Effector CD8-positive, alpha-beta T cell (primary cell): ENCODE data around the gene IGSF6.
A peak's percentile ranks its signal among the peaks of the same experiment; 100 is the strongest.
"Not testable (repeated sequence)": the region's sequence is repeated elsewhere in the genome, so short reads cannot be mapped to it uniquely, and the experiment has no call there.

Source experiments
- DNase-seq: peaks from one replicate; lab custom pipeline; 2025; lab: John Stamatoyannopoulos, UW
- total RNA-seq, 4 experiments: gene quantifications; one replicate each; lab custom pipeline; 2026; lab: John Stamatoyannopoulos, UW

The IGSF6 gene, protein sequence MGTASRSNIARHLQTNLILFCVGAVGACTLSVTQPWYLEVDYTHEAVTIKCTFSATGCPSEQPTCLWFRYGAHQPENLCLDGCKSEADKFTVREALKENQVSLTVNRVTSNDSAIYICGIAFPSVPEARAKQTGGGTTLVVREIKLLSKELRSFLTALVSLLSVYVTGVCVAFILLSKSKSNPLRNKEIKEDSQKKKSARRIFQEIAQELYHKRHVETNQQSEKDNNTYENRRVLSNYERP
- total RNA-seq, result 0 to 0.62 (median 0.45) reads per million in 4 experiments

- DNase-seq, result no peak
Measured at GRCh38 chr16:21652453-21652852, at the start of gene IGSF6. IGSF6 (minus strand) TSS chr16:21652608; CDS start chr16:21652598, 10 bp downstream.

- no peak for DNase-seq
Measured at GRCh38 chr16:21701271-21701670, 48.9 kb upstream of the IGSF6 start.

DNA sequence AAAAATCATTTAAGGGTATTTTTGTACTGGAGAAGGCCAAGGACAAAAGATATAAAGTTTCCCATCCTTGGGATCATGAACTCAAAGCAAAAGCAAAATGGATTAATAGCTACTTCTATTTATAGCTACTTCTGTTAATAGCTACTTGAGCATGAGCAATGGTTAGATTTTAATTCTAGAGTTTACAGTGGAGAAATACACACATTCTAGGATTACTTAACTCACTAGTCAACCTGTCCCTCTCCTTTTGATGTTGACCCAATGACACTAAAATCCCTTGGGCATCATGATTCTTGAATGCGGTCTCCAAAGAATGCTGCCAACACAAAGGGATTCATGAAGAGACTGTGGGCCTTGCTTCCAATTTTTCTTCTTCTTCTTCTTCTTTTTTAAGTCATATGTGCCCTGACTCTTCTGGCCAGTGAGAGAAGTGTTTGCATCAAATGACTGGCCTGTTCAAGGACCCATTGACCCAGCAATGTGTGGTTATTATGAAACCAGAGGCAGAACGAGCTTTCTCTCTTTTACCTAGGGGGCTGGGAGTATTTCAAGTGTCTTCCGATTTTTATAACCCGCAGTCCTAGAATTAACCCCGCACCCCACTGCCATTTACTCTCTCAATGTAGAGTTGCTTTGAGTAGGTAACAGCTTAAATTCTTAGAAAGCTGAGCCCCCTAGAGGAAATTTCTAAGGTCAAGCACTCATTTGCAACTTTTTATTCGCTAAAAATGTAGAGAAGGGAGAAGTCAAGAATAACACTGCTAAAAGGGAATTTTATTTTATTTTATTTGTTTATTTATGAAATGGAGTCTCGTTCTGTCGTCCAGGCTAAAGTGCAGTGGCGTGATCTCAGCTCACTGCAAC lies 46.0 kb upstream of the IGSF6 start:
- DNase-seq, result no peak

GRCh38 chr16:21697032-21697431 lies 44.6 kb upstream of the IGSF6 start:
- no peak for DNase-seq

DNA sequence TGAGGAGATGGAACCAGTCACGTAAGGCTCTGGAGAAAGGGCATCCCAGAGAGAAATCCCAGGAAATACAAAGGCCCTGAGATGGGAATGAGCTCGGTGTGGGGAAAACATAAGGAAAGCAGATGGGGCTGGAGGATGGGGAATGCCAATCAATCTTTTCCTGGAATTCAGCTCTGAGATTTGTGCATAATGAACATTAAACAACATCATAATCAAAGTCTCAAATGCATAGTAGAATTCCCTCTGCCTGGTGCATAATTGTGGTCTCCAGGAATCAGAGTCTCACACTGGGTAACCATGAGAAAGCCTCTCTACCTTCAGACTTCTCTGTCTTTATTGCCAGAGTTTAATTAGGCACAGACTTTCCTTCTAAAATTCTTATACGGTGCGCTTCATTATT lies 42.2 kb upstream of the IGSF6 start:
- DNase-seq, result no peak

DNA sequence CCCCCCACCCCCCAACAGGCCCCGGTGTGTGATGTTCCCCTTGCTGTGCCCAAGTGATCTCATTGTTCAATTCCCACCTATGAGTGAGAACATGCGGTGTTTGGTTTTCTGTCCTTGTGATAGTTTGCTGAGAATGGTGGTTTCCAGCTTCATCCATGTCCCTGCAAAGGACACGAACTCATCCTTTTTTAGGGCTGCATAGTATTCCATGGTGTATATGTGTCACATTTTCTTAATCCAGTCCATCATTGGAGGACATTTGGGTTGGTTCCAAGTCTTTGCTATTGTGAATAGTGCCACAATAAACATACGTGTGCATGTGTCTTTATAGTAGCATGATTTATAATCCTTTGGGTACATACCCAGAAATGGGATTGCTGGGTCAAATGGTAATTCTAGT lies 38.6 kb upstream of the IGSF6 start:
- DNase-seq, result not testable (repeated sequence)

DNA sequence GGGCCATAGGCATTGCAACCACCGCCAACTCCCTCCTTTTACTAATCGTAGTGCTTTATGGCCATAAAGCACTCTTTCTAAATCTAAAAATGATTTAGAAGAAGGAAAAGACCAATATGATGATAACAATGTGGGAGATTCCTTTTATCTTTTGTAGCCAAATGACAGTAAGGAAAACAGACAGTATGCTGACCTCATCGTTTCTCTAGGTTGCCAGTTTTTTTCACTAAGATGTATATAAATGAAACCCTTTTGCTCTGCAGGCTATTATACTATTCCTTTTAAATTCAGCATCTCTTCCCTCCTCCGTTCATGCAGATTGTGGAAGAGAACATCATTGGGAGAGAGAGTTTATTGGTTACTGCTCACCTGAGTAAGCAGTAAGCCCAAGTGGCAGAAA lies 36.7 kb upstream of the IGSF6 start:
- DNase-seq, result no peak

- DNase-seq, result no peak
Measured at GRCh38 chr16:21685034-21685455, 32.6 kb upstream of the IGSF6 start.

DNA sequence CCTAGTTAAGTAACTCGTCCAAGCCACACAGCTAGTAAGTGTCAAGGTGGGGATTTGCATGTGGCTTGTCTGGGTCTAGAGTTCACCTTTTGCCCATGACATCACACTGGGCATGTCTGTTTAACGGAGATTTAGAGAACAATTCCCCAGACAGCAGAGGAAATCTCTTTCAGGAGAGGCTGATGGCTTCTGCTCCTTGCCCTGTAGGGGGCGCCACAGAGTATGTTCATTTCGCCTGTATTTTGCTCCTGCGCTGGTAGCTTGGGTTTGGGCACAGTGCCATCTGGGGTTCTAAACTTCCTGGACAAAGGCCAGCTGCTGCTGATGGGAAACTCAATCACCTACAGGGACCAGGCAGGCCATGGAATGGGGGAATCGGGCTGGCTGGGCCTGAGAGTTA lies 31.8 kb upstream of the IGSF6 start:
- DNase-seq, result no peak

DNA sequence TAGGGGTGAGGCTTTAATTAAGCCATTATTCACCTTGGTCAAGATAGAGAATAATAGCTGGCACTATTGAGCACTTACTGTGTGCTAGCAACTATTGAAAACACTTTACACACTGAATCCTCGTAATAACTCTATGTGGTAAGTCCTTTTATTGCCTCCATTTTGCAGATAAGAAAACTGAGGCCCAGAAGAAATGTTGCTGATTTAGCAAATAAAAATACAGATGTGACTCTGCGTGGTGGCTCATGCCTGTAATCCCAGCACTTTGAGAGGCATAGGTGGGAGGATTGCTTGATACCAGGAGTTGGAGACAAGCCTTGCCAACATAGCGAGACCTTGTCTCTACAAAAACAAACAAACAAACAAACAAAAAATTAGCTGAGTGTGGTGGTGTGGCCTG lies 30.8 kb upstream of the IGSF6 start:
- DNase-seq, result no peak

- DNase-seq, result not testable (repeated sequence)
Measured at GRCh38 chr16:21680714-21681113, 28.3 kb upstream of the IGSF6 start.

DNA sequence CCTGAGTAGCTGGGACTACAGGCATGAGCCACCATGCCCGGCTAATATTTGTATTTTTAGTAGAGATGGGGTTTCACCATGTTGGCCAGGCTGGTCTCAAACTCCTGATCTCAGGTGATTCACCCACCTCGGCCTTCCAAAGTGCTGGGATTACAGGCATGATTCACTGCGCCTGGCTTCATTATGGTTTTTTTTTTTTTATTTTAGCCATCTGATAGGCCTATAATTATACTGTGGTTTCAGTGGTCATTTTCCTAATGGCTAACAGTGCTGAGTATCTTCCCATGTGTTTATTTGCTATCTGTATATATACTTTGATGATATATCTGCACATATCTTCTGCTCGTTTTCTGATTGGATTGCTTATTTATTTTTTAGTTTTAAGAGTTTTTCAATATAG lies 22.0 kb upstream of the IGSF6 start:
- not testable (repeated sequence) for DNase-seq

DNA sequence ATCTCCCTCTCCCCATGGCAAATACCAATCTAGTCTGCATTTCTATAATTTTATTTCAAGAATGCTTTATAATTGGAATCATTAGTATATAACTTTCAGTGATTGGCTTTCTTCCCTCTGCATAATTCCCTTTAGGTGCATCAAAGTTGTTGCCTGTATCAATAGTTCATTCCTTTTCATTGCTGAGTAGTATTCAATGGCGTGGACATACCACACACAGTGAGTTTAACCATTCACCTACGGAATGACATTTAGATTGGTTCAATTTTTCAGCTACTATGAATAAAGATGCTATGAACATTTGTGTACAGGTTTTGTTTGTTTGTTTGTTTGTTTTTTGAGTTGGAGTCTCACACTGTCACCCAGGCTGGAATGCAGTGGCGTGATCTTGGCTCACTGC lies 21.1 kb upstream of the IGSF6 start:
- no peak for DNase-seq

GRCh38 chr16:21667575-21667974 lies 15.2 kb upstream of the IGSF6 start:
- DNase-seq, result no peak

GRCh38 chr16:21666772-21667171 lies 14.4 kb upstream of the IGSF6 start:
- no peak for DNase-seq

- DNase-seq, result no peak
Measured at GRCh38 chr16:21664801-21665492, 12.5 kb upstream of the IGSF6 start.

GRCh38 chr16:21663889-21664647 lies 11.7 kb upstream of the IGSF6 start, which contains the start of gene OTOA:
OTOA (plus strand) TSS chr16:21663968; CDS start chr16:21678515, 14,547 bp downstream.
- peak; percentile 5 for DNase-seq

GRCh38 chr16:21659124-21659523 lies 6.7 kb upstream of the IGSF6 start:
- no peak for DNase-seq

GRCh38 chr16:21656795-21657768 lies 4.7 kb upstream of the IGSF6 start:
- DNase-seq, result peak; percentile 9

GRCh38 chr16:21654881-21655280 lies 2.5 kb upstream of the IGSF6 start:
- DNase-seq, result no peak
